Measurements from ENCODE around the gene THRSP.
"Not testable (repeated sequence)": the region's sequence is repeated elsewhere in the genome, so short reads cannot be mapped to it uniquely, and the experiment has no call there.

The THRSP gene

GRCh38 chr11:78063440-78064181, at the start of gene THRSP:
TSS of gene THRSP (plus strand) at chr11:78063861. CDS start at chr11:78063882, 21 bp downstream.
- DNase-seq (ENCODE audit: low read depth in 2 of 2), result no peak

GRCh38 chr11:78014937-78015520, 48.6 kb upstream of the THRSP start:
- not testable (repeated sequence) for DNase-seq (ENCODE audit: low read depth in 2 of 2)

GRCh38 chr11:78015878-78016277, 47.8 kb upstream of the THRSP start:
- DNase-seq (ENCODE audit: low read depth in 2 of 2), result no peak

GRCh38 chr11:78019808-78020207, 43.9 kb upstream of the THRSP start:
- DNase-seq (ENCODE audit: low read depth in 2 of 2), result no peak

- DNase-seq (ENCODE audit: low read depth in 2 of 2), result no peak
Observed at GRCh38 chr11:78020246-78020645, 43.4 kb upstream of the THRSP start.

GRCh38 chr11:78021611-78022010, 42.0 kb upstream of the THRSP start:
- DNase-seq (ENCODE audit: low read depth in 2 of 2), result no peak

- DNase-seq (ENCODE audit: low read depth in 2 of 2), result no peak
Observed at GRCh38 chr11:78022397-78023396, 41.0 kb upstream of the THRSP start, which contains the start of gene KCTD14. TSS of gene KCTD14 (minus strand) at chr11:78023276. CDS start at chr11:78023249, 27 bp downstream.

GRCh38 chr11:78023426-78023825, 40.2 kb upstream of the THRSP start:
- DNase-seq (ENCODE audit: low read depth in 2 of 2), result no peak

GRCh38 chr11:78025378-78025777, 38.3 kb upstream of the THRSP start:
- no peak for DNase-seq (ENCODE audit: low read depth in 2 of 2)

- DNase-seq (ENCODE audit: low read depth in 2 of 2), result no peak
Observed at GRCh38 chr11:78027759-78028158, 35.9 kb upstream of the THRSP start.

GRCh38 chr11:78028423-78028822, 35.2 kb upstream of the THRSP start:
- not testable (repeated sequence) for DNase-seq (ENCODE audit: low read depth in 2 of 2)

- no peak for DNase-seq (ENCODE audit: low read depth in 2 of 2)
Observed at GRCh38 chr11:78030429-78031325, 33.0 kb upstream of the THRSP start.

- DNase-seq (ENCODE audit: low read depth in 2 of 2), result no peak
Observed at GRCh38 chr11:78031629-78032028, 32.0 kb upstream of the THRSP start.

GRCh38 chr11:78032090-78032489, 31.6 kb upstream of the THRSP start:
- DNase-seq (ENCODE audit: low read depth in 2 of 2), result no peak

- no peak for DNase-seq (ENCODE audit: low read depth in 2 of 2)
Observed at GRCh38 chr11:78033040-78033439, 30.6 kb upstream of the THRSP start.

- DNase-seq (ENCODE audit: low read depth in 2 of 2), result no peak
Observed at GRCh38 chr11:78034623-78035022, 29.0 kb upstream of the THRSP start.

GRCh38 chr11:78036313-78036712, 27.3 kb upstream of the THRSP start:
- DNase-seq (ENCODE audit: low read depth in 2 of 2), result no peak

- no peak for DNase-seq (ENCODE audit: low read depth in 2 of 2)
Observed at GRCh38 chr11:78037056-78037455, 26.6 kb upstream of the THRSP start.

GRCh38 chr11:78037825-78038620, 25.6 kb upstream of the THRSP start:
- no peak for DNase-seq (ENCODE audit: low read depth in 2 of 2)

- no peak for DNase-seq (ENCODE audit: low read depth in 2 of 2)
Observed at GRCh38 chr11:78038697-78039313, 24.9 kb upstream of the THRSP start.
